GM18526 (cell line): ENCODE measurements around the gene BHLHA15.

Experiments used
- POLR2A ChIP-seq: IDR thresholded peaks from 3 replicates; pipeline ENCODE4 v1.6.1; 2011; ENCODE audit not compliant: insufficient read length; ENCODE audit errors: extremely low read depth

The BHLHA15 gene

DNA sequence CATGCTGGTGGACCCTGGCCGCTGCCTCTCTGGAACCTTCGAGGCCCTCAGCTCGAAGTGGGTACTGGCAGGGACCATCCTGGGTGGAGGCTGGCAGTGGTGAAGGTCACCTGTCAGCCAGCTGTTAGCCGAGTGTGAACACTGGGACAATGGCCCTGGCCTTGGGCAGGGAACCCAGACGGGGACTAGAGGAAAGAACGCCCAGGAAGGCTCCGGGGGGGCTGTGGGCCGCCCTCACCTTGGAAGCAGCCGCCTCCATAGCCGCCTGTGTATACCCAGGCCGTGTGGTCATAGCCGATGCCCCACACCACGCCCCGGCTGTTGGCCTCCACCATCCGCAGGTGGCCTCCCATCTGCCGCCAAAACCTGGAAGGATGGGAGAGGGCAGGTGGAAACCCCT, 17.6 kb downstream of the BHLHA15 start:
- TF ChIP-seq POLR2A = no peak

DNA sequence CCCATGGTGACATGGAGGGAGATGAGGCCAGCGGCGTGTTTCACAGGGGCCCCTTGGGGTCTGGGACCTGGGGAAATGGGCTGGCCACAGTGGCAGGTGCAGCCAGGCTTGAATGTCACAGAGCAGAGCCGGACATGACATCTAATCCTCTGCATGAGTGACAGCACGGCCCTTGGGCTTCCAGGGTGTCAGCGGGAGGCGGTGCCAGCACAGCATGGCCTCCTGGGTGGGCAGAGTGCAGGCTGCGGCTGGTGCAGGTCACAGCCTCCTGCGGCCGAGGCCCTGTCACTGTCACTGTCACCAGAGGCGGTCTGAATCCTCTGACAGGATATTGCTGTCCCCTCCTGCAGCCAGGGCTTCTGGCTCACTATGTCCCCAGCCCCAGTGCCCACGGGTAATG, 18.2 kb downstream of the BHLHA15 start:
- no peak for TF ChIP-seq POLR2A

DNA sequence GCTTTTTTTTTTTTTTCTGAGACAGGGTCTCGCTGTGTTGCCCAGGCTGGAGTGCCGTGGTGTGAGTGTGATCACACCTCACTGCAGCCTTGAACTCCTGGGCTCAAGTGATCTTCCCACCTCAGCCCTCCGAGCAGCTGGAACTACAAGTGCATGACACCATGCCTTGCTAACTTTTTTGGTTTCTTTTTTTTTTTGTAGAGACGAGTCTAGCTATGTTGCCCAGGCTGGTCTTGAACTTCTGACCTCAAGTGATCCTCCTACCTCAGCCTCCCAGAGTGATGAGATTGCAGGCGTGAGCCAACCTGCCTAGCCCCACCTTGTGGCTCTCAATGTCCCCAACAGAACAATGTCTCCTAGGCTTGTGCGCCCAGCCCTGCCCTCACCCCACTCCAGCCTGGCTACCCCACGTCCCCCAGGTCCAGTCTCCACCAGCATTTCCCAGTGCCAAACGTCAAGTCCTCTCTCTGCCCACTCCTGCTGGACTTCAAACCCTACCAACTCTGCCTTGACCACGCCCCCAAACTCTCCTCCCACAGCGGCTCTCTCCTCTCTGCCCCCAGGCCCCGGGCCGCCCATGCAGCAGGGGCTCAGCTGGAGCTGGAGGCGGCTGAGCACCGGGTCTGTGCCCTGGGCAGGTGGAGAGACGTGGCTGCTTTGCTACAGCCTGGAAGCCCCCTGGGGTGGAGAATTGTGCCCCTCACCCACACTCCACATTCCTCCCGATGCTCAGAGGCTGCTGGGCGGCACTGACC, 18.9 kb downstream of the BHLHA15 start:
- TF ChIP-seq POLR2A = no peak

DNA sequence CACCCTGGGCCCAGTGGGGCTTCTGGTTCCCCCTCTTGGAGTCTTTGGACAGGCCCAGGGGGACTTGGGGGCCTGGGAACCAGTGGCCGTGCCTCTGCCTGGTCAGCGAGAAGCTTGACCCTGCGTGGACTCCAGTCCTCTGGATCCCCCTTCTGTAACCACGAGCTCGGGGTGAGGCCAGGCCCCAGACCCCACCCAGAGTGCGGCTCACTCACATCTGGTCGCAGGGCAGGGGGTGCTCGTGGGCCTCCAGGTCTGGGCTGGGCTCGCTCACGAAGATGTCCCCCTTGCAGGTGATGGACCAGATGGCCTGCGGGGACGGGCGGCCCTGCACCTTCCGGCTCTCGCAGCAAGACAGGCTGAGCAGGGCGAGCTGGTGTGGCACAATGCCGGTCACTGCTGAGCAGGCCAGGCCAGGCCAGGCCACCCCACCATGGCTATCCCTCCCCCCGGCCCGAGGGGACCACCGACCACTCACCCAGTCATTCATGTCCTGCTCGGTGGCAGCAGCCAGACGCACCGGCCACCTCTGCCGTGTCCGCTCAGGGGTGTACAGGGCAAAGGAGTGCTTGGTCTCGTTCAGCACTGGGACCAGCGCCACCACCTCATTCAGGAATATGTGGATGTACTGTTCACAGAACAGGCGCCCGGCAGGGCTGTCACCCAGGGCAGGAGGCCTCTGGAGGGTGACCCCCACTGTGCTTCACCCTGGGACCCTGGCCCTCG, 19.7 kb downstream of the BHLHA15 start:
- TF ChIP-seq POLR2A = no peak

DNA sequence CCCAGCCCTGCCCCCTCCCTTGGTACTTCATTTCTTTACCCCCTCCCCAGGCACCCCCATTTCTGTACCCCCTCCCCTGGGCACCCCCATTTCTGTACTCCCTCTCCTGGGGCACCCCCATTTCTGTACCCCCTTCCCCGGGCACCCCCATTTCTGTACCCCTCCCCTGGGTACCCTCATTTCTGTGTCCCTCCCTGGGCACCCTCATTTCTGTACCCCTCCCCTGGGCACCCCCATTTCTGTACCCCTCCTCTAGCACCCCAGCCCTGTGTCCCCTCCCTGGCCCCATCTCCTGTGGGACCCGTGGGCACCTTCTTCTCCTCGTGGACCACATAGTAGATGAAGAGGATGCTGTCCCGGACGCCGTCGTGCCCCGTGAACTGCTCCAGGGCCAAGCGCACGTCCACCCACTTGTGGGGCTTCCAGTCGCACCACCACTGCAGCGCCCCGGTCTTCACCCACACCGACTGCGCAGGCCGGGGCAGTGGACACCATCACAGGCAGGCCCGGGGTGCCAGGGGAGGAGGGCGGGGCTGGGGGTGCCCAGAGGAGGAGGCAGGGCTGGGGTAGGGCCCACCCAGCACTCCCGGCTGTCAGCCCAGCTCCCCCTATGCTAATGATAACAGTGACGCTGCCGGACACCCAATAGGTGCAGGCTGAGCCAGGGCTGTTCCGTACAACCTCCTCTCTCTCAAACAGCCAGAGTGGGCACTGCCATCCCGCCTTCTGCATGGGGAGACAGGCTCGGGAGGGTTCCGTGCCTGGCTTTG, 20.4 kb downstream of the BHLHA15 start:
- TF ChIP-seq POLR2A = no peak

DNA sequence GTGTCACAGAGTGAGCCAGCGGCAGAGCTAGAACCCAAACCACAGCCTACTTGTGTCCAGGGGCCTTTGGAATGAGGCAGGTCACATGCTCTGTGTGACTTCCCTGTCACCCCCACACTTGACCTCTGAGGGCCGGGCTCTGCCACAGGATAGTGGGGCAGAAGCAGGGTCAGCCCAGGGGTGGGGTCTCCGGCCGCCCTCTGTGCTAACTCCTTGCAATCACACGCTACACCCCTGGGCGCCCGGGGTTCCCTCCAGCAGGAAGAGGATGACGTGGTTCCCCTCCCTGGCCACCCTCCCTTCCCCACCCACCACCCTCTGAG, 21.0 kb downstream of the BHLHA15 start:
- no peak for TF ChIP-seq POLR2A

DNA sequence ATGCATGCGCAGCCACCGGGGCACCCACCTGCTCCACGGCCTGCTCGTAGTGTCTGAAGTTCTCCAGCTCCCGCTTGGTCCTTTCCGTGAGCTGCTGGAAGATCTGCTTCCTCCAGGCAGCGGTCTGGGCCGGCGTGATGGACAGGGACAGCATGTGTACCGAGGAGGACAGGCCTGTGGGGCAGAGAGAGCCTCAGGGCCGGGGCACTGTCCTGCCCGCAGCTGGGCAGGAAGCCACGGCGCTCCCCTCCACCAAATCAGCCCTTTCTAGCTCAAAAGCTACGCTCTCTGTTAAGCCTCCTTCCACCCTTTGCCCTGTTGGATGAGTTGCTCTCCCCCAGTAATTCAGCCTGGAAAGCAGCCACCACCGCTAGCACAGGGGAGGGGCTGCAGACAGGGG, 21.6 kb downstream of the BHLHA15 start:
- TF ChIP-seq POLR2A = no peak

DNA sequence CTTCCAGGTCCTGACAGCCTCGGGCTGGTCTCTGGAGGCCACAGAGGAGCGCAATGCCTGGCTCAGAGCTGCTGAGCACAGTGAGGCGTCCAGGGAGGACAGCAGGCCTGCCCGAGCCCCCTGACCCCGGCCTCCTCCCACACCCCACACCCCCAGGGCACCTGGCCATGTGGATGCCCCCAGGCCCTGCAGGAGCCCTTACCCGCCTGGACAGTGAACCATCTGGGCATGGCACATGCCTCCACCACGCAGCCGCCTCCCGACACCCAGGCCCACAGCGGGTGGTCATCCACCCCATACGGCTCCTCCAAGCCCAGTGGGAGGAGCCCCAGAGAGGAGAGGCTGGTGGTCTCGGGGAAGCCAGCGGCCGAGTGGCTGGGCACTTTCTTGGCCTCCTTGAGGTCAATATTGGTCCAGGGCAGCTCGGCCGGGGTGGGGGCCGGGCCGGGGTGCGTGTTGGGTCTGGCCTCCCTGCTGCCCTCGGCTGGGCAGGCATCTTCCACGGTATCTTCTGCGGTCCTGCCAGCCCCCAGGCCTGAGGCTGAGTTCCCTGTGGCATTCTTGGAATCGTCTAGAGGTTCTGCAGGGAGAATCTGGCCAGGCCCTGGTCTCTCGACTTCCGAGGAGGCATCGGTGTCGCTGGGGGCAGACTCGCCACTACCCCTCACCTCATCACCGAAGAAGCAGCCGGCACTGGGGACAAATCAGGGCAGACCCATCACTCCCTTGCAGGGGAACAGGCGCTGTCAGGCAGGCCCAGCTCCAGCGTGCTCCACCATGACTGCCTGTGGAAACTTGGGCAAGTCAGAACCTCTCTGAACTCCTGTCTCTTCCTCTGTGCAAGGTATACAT, 22.2 kb downstream of the BHLHA15 start:
- no peak for TF ChIP-seq POLR2A

DNA sequence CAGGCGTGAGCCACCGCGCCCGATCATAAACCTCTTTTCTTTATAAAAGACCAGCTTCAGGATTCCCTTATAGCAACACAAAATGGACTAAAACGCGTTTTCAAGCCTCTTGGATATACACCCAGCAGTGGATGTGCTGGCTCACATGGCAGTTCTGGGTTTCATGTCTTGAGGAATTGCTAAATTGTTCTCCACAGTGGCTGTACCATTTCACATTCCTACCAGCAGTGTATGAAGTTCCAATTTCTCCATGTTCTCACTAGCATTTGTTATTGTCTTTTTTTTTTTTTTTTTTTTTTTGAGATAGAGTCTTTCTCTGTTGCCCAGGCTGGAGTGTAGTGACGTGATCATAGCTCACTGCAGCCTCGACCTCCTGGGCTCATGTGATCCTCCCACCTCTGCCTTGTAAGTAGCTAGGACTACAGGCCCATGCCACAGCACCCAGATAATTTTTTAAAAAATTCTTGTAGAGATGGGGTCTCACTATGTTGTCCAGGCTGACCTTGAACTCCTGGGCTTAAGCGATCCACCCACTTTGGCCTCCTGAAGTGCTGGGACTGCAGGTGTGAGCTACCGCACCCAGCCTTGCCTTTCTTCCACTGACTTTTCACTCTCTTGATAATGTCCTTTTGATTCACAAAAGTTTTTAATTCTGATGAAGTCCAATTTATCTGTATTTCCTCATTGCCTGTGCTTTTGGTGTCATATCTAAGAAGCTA, 23.3 kb downstream of the BHLHA15 start:
- TF ChIP-seq POLR2A = no peak

DNA sequence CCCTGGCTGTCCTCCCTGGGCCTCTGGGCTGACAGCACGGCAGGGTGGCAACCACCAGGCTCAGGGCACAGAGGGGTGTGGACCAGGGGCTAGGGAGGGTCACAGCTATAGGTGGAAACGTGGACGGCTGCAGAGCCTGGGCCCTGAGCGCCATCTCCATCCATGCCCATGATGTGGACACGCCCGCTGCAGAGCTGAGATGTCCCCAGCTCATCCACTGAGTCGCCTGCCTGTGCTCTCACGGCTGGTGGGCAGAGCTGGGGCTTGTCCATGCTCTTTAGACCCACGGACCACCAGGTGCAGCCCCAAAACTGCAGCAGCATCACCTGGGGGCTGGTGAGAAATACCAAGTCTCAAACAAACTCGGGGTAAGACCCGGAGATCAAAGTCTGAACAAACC, 24.7 kb downstream of the BHLHA15 start:
- TF ChIP-seq POLR2A = no peak

DNA sequence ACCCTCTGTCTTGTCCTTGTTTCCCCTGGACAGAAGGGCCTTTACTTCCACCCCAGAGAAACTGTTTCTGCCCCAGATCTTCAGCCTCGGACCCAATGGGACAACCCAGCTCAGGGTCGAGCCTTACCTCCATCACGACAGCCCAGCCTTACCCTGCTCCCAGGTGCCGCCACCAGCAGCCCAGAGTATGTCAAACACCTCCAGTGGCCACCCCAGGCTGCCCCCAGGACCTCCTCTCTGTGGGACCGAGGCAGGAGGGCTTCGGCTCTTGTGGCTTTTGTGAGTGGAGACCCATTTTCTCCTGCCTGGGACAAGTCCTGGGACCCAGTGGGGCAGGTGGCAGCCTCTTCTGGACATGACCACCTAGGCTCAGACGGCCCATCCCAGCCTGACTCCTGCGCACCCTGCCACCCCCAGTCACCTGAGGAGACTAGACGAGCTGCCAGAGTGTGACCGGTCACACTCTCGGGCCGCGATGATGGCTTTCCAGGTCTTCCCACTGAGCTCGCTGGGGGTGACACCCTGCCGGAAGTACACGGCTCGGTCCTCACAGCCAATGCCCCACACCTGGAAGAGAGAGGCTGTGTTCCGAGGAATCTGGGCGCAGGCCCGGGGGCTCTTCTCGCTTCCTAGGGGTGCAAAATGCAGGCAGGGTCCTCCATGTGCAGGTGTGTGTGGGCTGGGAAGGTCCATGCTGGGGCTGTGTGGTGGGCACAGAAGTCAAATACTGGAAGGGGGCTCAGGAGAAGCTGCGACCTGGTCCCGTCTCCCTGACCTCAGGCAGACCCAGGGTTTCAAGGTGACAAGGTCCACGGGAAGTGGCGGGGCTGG, 25.3 kb downstream of the BHLHA15 start:
- TF ChIP-seq POLR2A = no peak

DNA sequence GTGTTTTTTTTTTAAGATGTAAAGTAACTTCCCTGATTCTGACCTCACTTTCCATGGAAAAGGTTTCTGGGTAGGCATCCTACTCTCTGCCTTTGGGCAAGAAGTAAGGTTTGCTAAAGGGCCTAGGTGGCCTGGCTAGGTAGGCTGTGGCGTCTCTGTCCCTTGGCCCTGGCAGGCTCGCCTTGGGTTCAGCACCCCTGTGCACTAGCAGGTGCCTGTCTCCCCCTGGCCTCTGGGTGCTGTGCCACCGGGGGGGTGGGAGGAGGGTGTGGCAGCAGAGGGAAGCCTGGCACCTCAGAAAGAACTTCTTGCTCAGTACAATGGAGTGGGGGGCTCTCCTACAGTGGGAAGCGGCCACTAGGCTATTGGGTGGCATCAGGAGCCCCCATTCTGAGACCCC, 26.8 kb downstream of the BHLHA15 start:
- TF ChIP-seq POLR2A = no peak

DNA sequence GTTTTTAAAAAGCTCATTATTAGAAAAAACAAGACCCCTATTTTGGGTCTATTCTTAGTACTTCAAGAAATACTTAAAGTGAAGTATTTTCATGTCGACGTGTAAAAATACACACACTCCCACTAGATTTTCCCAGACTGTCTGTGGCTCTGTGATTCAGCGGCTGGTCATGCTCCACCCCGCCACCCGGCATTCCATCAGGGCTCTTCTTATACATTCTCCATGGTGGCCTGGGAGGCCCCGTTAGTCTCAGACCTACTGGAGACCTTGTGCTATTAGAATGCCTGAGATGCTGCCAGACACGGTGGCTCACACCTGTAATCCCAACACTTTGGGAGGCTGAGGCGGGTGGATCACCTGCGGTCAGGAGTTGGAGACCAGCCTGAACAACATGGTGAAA, 27.7 kb downstream of the BHLHA15 start:
- no peak for TF ChIP-seq POLR2A

DNA sequence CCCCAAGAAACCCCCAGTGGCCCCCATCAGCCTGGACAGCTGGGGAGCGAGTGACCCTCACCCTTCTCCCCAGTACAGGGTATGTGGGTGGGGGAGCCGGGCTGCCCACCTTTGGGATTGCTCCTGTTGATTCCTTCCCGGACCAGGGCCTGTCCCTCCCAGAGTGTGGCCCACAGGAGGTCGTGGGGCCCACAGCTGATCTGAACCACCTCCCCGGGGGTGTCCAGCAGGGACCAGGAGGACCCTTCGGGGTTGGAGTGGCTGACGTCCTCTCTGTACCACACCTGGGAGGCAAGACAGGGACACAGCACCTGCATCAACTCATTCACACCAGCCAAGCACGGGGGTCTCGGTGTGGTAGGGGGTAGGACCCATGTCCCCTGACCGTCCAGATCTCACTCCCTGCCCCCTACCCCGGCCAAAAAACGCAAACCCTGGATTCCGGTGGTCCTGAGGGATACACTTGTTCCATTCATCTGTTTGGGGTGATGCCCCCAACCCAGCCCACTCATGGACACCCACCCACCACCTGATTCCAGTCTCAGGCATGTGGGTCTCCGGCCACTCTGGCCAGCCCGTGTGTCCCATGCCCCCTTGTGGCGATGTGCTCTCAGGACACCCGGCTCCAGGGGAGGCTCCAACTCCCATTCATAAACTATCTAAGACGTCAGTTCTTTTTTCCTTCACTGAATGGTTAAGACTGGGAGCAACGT, 29.9 kb downstream of the BHLHA15 start:
- no peak for TF ChIP-seq POLR2A
